HepG2 (cell line): ENCODE data around the gene ZBED1. TPM values are rescaled to one million over a fixed set of nuclear protein-coding genes. Genes with fewer than 3 reads are reported as not detected.
A peak's percentile ranks its signal among the peaks of the same experiment; 100 is the strongest.

Experiments
- CHD4 ChIP-seq: fragments of 200-600 bp; sonication (generic); IDR thresholded peaks from 2 replicates; pipeline ENCODE4 v1.7.0; 2017; ENCODE audit warnings: mild to moderate bottlenecking, low read length, borderline replicate concordance
- MAZ ChIP-seq, 2 experiments: sonication (generic) in 1 of 2; formaldehyde crosslinking in 1 of 2; IDR thresholded peaks; 2 replicates each; pipeline versions ENCODE4 v1.5.0 to v1.6.1; 2012 to 2020; ENCODE audit warnings: low read depth in 2 of 2, mild to moderate bottlenecking in 2 of 2, borderline replicate concordance in 1 of 2, improper control_type of control experiment in 1 of 2, low read length in 1 of 2, missing genetic modification reagents in 1 of 2, moderate library complexity in 1 of 2
- PAF1 ChIP-seq: IDR thresholded peaks from 2 replicates; pipeline ENCODE4 v1.6.1; 2016; ENCODE audit warnings: missing genetic modification reagents, missing compliant biosample characterization
- SP1 ChIP-seq, 2 experiments: fragments of 450-650 bp in 1 of 2; sonication (generic) in 1 of 2; formaldehyde crosslinking in 1 of 2; IDR thresholded peaks; 2 replicates each; pipeline versions ENCODE4 v1.4.0 to v1.6.1; 2016 to 2020; ENCODE audit warnings: missing genetic modification reagents in 1 of 2
- TBP ChIP-seq: sonication (generic); formaldehyde crosslinking; IDR thresholded peaks from 2 replicates; pipeline ENCODE4 v1.5.0; 2020; ENCODE audit warnings: missing genetic modification reagents
- TEAD2 ChIP-seq: sonication (generic); formaldehyde crosslinking; IDR thresholded peaks from 2 replicates; pipeline ENCODE4 v1.9.0; 2021; ENCODE audit warnings: missing genetic modification reagents
- ZBTB7B ChIP-seq: sonication (generic); formaldehyde crosslinking; IDR thresholded peaks from 2 replicates; pipeline ENCODE4 v1.4.0; 2020; ENCODE audit warnings: missing genetic modification reagents
- ZNF143 ChIP-seq: sonication (generic); formaldehyde crosslinking; IDR thresholded peaks from 2 replicates; pipeline ENCODE4 v1.4.0; 2020; ENCODE audit warnings: missing genetic modification reagents
- polyA plus RNA-seq, 8 experiments: library from polyadenylated mRNA; depleted of rRNA in 3 of 8; stranded (reverse) in 7 of 8; unstranded in 1 of 8; fragments of >200 nt; fragmentation: Illumina TruSeq in 4 of 8; extraction: Trizol in 4 of 8; gene quantifications; 2 replicates each; pipeline versions ENCODE4 v1.2.1 to v1.2.3, GENCODE V29; 2011 to 2016; ENCODE audit warnings: low read depth in 4 of 8, missing spikeins in 1 of 8, mixed read lengths in 1 of 8; ENCODE audit not compliant: insufficient read depth in 1 of 8
- total RNA-seq, 5 experiments: library from RNA; depleted of rRNA; stranded (reverse); fragments of >200 nt; fragmentation: Illumina TruSeq; extraction: Trizol; gene quantifications; 2 replicates each; pipeline ENCODE4 v1.2.3, GENCODE V29; 2016; ENCODE audit warnings: low read depth in 1 of 5
- TF ChIP-seq, protein P1 (sequence below): sonication (generic); formaldehyde crosslinking; IDR thresholded peaks from 2 replicates; pipeline ENCODE4 v1.4.0; 2020; ENCODE audit warnings: missing genetic modification reagents
- TF ChIP-seq, protein P2 (sequence below): sonication (generic); formaldehyde crosslinking; IDR thresholded peaks from 2 replicates; pipeline ENCODE4 v1.5.1; 2020; ENCODE audit warnings: mild to moderate bottlenecking, missing genetic modification reagents, moderate library complexity
- TF ChIP-seq, protein P3 (sequence below): sonication (generic); formaldehyde crosslinking; IDR thresholded peaks from 2 replicates; pipeline ENCODE4 v1.8.0; 2022; ENCODE audit warnings: mild to moderate bottlenecking, missing genetic modification reagents
- TF ChIP-seq, protein P4 (sequence below), 2 experiments: sonication (generic) in 1 of 2; formaldehyde crosslinking in 1 of 2; IDR thresholded peaks; 2 replicates each; pipeline versions ENCODE4 v1.4.0 to v1.6.1; 2018 to 2020; ENCODE audit warnings: missing genetic modification reagents in 2 of 2, borderline replicate concordance in 1 of 2, low read depth in 1 of 2, mild to moderate bottlenecking in 1 of 2, missing biosample characterization in 1 of 2
- TF ChIP-seq, protein P5 (sequence below): sonication (generic); formaldehyde crosslinking; IDR thresholded peaks from 2 replicates; pipeline ENCODE4 v1.4.0; 2020; ENCODE audit warnings: mild to moderate bottlenecking, low read depth, missing genetic modification reagents

The ZBED1 gene
- total and polyA plus RNA-seq, 2 of the 13 experiments (the other 11 are each of a cell fraction or from before 2014, with no cell fraction given), result 20.0 to 29.8 TPM

DNA sequence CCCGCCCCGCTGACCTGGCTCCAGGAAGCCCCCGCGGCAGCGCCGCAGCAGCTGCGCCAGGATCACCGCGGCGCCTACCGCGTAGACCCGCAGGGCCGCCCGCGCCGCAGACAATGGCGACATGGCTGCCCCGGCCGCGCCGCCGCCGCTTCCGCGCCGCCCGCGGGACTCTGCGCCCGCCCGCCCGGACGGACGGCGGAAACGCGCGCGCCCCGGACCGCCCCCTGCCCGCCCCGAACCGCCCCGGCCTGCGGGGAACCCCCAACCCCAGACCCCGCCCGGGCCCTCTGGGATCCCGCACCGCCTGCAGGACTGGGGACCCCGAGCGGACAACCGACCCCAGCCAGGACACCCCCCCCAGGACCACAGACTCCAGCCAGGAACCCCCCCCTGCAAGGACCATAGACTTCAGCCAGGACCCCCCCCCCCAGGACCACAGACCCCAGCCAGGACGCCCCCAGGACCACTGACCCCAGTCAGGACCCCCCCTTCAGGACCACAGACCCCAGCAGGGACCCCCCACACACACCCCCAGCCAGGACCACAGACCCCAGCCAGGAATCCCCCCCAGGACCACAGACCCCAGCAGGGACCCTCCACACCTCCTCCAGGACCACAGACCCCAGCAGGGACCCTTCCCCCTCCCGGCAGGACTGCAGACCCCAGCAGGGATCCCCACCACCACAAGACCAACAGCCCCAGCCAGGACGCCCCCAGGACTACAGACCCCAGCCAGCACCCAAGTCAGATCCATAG, at the start of gene ZBED1, which contains the start of gene DHRSX (continued):
- TF ChIP-seq TBP (CRISPR knock-in tag) (no peak), SP1 (IDR thresholded peaks at IDR 0.05) (no peak), SP1 (CRISPR knock-in tag; IDR thresholded peaks at IDR 0.05) (no peak), CHD4 (no peak), PAF1 (CRISPR knock-in tag) (no peak), TEAD2 (CRISPR knock-in tag) (no peak), MAZ (IDR thresholded peaks at IDR 0.05; ENCODE audit: borderline replicate concordance, low read depth, low read length) (no peak), MAZ (CRISPR knock-in tag; IDR thresholded peaks at IDR 0.05; ENCODE audit: low read depth) (peak; percentile 59; the same call in 1 of the 2 replicates), ZNF143 (CRISPR knock-in tag) (no peak), ZBTB7B (CRISPR knock-in tag) (peak; percentile 26; the same call in 1 of the 2 replicates)
- TF ChIP-seq, protein P1, sequence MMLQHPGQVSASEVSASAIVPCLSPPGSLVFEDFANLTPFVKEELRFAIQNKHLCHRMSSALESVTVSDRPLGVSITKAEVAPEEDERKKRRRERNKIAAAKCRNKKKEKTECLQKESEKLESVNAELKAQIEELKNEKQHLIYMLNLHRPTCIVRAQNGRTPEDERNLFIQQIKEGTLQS (CRISPR knock-in tag), result no peak
- TF ChIP-seq, protein P2, sequence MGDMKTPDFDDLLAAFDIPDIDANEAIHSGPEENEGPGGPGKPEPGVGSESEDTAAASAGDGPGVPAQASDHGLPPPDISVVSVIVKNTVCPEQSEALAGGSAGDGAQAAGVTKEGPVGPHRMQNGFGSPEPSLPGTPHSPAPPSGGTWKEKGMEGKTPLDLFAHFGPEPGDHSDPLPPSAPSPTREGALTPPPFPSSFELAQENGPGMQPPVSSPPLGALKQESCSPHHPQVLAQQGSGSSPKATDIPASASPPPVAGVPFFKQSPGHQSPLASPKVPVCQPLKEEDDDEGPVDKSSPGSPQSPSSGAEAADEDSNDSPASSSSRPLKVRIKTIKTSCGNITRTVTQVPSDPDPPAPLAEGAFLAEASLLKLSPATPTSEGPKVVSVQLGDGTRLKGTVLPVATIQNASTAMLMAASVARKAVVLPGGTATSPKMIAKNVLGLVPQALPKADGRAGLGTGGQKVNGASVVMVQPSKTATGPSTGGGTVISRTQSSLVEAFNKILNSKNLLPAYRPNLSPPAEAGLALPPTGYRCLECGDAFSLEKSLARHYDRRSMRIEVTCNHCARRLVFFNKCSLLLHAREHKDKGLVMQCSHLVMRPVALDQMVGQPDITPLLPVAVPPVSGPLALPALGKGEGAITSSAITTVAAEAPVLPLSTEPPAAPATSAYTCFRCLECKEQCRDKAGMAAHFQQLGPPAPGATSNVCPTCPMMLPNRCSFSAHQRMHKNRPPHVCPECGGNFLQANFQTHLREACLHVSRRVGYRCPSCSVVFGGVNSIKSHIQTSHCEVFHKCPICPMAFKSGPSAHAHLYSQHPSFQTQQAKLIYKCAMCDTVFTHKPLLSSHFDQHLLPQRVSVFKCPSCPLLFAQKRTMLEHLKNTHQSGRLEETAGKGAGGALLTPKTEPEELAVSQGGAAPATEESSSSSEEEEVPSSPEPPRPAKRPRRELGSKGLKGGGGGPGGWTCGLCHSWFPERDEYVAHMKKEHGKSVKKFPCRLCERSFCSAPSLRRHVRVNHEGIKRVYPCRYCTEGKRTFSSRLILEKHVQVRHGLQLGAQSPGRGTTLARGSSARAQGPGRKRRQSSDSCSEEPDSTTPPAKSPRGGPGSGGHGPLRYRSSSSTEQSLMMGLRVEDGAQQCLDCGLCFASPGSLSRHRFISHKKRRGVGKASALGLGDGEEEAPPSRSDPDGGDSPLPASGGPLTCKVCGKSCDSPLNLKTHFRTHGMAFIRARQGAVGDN (CRISPR knock-in tag), result 0 out of 2 replicates have a peak, but pooled peaks have one; percentile 36
- TF ChIP-seq, protein P3, sequence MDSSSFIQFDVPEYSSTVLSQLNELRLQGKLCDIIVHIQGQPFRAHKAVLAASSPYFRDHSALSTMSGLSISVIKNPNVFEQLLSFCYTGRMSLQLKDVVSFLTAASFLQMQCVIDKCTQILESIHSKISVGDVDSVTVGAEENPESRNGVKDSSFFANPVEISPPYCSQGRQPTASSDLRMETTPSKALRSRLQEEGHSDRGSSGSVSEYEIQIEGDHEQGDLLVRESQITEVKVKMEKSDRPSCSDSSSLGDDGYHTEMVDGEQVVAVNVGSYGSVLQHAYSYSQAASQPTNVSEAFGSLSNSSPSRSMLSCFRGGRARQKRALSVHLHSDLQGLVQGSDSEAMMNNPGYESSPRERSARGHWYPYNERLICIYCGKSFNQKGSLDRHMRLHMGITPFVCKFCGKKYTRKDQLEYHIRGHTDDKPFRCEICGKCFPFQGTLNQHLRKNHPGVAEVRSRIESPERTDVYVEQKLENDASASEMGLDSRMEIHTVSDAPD (CRISPR knock-in tag), result no peak
- TF ChIP-seq, protein P4, sequence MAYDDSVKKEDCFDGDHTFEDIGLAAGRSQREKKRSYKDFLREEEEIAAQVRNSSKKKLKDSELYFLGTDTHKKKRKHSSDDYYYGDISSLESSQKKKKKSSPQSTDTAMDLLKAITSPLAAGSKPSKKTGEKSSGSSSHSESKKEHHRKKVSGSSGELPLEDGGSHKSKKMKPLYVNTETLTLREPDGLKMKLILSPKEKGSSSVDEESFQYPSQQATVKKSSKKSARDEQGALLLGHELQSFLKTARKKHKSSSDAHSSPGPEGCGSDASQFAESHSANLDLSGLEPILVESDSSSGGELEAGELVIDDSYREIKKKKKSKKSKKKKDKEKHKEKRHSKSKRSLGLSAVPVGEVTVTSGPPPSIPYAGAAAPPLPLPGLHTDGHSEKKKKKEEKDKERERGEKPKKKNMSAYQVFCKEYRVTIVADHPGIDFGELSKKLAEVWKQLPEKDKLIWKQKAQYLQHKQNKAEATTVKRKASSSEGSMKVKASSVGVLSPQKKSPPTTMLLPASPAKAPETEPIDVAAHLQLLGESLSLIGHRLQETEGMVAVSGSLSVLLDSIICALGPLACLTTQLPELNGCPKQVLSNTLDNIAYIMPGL (CRISPR knock-in tag; IDR thresholded peaks at IDR 0.05; ENCODE audit: borderline replicate concordance in 1 of 2, low read depth in 1 of 2), result peak in 1 of 2 experiments; percentile 2; a peak in 1 of 4 replicates
- TF ChIP-seq, protein P5, sequence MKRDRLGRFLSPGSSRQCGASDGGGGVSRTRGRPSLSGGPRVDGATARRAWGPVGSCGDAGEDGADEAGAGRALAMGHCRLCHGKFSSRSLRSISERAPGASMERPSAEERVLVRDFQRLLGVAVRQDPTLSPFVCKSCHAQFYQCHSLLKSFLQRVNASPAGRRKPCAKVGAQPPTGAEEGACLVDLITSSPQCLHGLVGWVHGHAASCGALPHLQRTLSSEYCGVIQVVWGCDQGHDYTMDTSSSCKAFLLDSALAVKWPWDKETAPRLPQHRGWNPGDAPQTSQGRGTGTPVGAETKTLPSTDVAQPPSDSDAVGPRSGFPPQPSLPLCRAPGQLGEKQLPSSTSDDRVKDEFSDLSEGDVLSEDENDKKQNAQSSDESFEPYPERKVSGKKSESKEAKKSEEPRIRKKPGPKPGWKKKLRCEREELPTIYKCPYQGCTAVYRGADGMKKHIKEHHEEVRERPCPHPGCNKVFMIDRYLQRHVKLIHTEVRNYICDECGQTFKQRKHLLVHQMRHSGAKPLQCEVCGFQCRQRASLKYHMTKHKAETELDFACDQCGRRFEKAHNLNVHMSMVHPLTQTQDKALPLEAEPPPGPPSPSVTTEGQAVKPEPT (CRISPR knock-in tag), result no peak
